Mucosa of rectum (tissue), 2 donors: ENCODE results near the gene ACKR2.

Experiments
- H3K27ac ChIP-seq, 2 donors: one replicate each; pipeline ENCODE4 v1.7.0; 2013; ENCODE audit warnings: inconsistent platforms in 2 of 2, low read depth in 2 of 2, low read length in 2 of 2
- H3K27me3 ChIP-seq, 2 donors: one replicate each; pipeline ENCODE4 v1.7.0; 2013; ENCODE audit warnings: low read length in 2 of 2; ENCODE audit not compliant: control insufficient read depth in 2 of 2, insufficient read depth in 2 of 2
- H3K36me3 ChIP-seq, 2 donors: one replicate each; pipeline ENCODE4 v1.7.0; 2013; ENCODE audit warnings: low read length in 2 of 2; ENCODE audit not compliant: control insufficient read depth in 2 of 2, insufficient read depth in 2 of 2
- H3K4me1 ChIP-seq, 2 donors: one replicate each; pipeline ENCODE4 v1.7.0; 2013; ENCODE audit warnings: low read length in 2 of 2, mild to moderate bottlenecking in 1 of 2; ENCODE audit not compliant: control insufficient read depth in 2 of 2, insufficient read depth in 2 of 2
- H3K4me3 ChIP-seq, 2 donors: one replicate each; pipeline ENCODE4 v1.7.0; 2013; ENCODE audit warnings: low read length in 2 of 2
- H3K9ac ChIP-seq, 2 donors: one replicate each; pipeline ENCODE4 v1.7.0; 2013; ENCODE audit warnings: low read length in 2 of 2, low read depth in 1 of 2, mild to moderate bottlenecking in 1 of 2
- H3K9me3 ChIP-seq, 2 donors: one replicate each; pipeline ENCODE4 v1.7.0; 2013; ENCODE audit warnings: low read length in 2 of 2; ENCODE audit not compliant: control insufficient read depth in 2 of 2
- donor health status: healthy.
- donor health status: Normal muscosa, but diverticular disease.

Gene ACKR2

DNA sequence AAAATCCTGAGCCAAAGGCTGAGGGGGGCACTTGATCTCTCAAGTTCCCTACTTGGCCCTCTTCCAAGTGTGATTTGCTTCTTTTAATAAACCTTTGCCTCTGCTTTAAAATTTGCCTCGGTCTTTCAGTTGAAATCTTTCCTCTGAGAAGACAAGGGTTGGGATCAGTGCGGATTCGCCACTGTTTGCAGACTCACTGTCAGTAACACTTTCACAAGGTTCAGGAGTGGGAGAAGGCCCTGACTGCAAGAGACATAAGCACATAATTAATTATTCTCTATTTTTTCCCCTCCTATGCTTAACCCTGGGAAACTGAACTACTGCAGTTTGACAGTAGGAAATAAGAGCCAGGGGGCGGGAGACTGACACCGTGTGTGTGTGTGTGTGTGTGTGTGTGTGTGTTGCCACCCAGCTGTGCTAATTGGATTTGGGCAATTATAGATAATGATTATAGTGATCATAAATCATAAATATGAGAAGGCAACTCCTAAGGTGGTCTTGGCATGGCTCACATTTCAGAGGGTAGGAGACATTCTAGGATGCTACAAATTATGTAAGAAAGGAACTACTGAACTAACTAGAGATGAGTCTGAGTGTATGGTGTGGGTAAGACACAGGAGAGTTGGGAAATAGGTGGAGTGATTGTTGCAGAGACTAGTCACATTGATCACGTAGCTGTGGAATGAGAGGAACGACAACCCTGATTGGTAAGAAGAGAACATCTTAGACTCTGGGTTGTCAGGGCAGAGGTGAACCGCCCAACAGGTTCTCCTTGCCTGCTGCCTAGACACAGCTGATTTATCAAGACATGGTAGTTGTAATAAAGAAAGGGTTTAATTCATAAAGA, 91.2 kb downstream of the ACKR2 start:
- Histone ChIP-seq H3K27me3 (no peaks in the 10 kb centered on the region), H3K4me3 (no peak overlapping the region), H3K4me1 (no peaks in the 10 kb centered on the region), H3K27ac (no peak overlapping the region), H3K9me3 (no peaks in the 10 kb centered on the region), H3K36me3 (no peaks in the 10 kb centered on the region), H3K9ac (no peak overlapping the region)

DNA sequence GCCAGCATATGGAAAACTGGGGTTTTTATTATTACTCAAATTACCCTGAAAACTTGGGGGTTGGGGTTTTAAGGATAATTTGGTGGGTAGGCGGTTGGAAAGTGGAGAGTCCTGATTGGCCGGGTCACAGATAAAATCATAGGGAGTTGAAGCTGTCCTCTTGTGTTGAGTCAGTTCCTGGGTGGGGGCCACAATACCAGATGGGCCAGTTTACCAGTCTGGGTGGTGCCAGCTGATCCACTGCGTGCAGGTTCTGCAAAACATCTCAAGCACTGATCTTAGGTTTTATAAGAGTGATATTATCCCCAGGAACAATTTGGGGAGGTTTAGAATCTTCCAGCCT, 91.8 kb downstream of the ACKR2 start:
- Histone ChIP-seq H3K4me3 (no peak overlapping the region), H3K4me1 (no peaks in the 10 kb centered on the region), H3K27me3 (no peaks in the 10 kb centered on the region), H3K27ac (no peak overlapping the region), H3K36me3 (no peaks in the 10 kb centered on the region), H3K9ac (no peak overlapping the region), H3K9me3 (no peaks in the 10 kb centered on the region)

DNA sequence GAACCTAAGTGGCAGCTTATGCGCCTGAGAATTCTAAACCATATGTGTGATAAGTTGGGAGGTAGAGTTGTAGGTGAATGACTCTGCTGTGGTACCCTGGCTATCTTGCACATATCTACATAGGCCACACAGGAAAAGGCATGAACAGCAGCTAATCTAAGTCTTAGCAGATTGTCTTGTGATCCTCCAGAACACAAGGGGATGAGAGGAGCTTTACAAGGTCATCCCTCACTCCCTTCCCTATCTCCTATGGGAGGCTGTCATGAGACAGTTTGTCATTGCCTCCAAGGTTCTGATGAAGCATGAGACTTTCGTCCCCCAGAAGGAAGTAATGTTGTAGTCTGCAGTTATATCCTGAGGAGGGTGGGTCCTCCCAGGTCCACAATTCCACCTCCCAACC, 93.0 kb downstream of the ACKR2 start:
- H3K27ac ChIP-seq = no peak overlapping the region
- H3K36me3 ChIP-seq = no peaks in the 10 kb centered on the region
- peaks cover 0 to 9% of the 10 kb centered on the region in 2 donors for H3K4me1 ChIP-seq
- H3K27me3 ChIP-seq = no peaks in the 10 kb centered on the region
- no peak overlapping the region for H3K9ac ChIP-seq
- no peak overlapping the region for H3K4me3 ChIP-seq
- no peaks in the 10 kb centered on the region for H3K9me3 ChIP-seq

DNA sequence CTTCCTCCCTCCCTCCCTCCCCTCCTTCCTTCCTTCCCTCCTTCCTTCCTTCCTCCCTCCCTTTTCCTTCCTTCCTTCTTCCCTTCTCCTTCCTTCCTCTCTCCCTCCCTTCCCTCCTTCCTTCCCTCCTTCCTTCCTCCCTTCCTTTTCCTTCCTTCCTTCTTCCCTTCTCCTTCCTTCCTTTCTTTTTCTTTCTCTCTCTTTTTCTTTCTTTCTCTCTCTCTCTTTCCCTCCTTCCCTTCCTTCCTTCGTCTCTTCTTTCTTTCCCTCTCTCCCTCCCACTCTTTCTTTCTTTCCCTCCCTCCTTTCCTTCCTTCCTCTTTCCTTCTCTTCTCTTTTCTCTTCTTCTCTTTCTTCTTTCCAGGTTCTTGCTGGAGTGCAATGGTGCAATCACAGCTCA, 94.8 kb downstream of the ACKR2 start:
- Histone ChIP-seq H3K9me3 (no peaks in the 10 kb centered on the region), H3K36me3 (peaks cover 0 to 4% of the 10 kb centered on the region in 2 donors), H3K4me3 (no peak overlapping the region), H3K4me1 (peaks cover 0 to 9% of the 10 kb centered on the region in 2 donors), H3K9ac (no peak overlapping the region), H3K27me3 (no peaks in the 10 kb centered on the region), H3K27ac (no peak overlapping the region)

DNA sequence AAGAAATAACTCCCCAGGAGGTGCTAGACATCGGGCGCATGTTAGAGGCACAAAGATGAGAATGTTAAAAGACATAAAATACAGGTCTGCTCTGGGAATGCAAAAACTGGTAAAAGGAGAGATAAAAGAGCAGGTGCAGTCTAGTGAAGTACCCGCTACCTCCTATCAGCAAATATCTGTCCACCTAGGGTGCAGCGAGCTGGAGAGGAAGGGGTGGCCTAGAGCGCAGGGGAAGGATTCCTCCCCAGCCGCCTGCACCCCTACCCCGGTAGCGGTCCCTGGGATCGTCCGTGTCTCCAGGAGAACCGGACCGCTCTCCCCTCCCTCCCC, 96.5 kb downstream of the ACKR2 start:
- Histone ChIP-seq H3K27me3 (no peaks in the 10 kb centered on the region), H3K4me3 (peak overlapping the region; percentile 53 to 73), H3K9me3 (no peaks in the 10 kb centered on the region), H3K9ac (peak overlapping the region in 1 of 2 donors; percentile 73), H3K4me1 (peaks cover 0 to 9% of the 10 kb centered on the region in 2 donors), H3K36me3 (peaks cover 0 to 4% of the 10 kb centered on the region in 2 donors), H3K27ac (no peak overlapping the region)

DNA sequence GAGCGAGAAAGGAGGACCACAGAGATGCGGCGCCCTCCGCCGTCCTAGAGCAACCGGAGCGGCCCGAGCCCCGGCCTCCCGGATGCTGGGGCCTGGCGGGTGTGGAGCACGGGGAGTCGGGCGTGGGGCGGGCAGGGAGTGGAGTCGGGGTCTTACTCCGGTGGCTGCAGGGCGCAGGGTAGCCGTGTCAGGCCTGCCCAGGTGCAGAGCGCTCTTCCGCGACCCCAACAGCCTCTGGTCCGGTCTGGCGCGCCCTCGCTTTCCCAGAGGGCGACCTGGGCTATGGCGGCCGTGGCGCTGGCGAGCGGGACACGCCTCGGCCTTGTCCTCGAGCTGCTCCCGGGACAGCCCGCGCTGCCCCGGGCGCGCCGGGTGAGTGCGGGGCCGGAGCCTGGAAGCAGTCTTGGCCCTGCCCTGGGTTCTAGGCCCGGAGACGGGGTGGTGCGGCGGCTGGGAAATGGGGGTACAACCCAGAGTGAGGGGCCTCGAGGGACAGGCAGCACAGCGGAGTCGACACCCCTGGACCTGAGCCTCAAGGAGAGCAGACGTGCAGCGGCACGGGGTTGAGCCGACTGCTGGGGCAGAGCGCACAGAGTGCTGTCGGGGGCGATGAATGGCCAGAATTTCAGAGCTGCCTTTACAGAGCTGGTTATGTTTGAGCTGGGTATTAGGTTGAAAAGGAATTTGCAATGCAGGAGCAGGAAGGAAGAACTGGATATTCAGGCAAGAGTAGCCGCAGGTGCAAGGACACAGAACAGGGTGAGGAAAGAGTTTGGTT, 97.0 kb downstream of the ACKR2 start, which contains the start of gene ZNF662:
ZNF662 (plus strand) TSS at position 73 of the 778 bp plus-strand sequence. CDS start 1,973 bp downstream, outside the sequence.
- H3K36me3 ChIP-seq = peaks cover 5 to 9% of the 10 kb centered on the region in 2 donors
- no peaks in the 10 kb centered on the region for H3K27me3 ChIP-seq
- peak within 1 kb of the TSS in 1 of 2 donors; percentile 6 for H3K27ac ChIP-seq
- peaks cover 0 to 9% of the 10 kb centered on the region in 2 donors for H3K4me1 ChIP-seq
- H3K9ac ChIP-seq = peak within 1 kb of the TSS; percentile 56 to 73
- H3K9me3 ChIP-seq = no peaks in the 10 kb centered on the region
- H3K4me3 ChIP-seq = peak within 1 kb of the TSS; percentile 53 to 73

DNA sequence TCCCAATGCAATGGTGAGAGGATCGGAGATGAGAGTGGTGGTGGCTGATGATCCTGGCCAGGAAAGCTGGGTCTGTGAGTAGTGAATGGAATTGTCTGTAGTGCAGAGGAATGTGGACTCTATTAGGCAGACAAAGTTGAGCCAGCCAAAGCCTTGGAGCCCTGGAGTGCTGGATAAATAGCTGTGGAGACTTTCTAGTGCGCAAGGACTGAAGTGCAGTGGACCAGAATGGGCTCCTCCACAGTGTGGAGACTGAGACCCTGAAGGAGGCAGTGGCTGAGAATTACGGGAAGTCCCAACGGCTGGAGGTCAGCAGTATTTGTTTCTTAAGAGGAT, 97.6 kb downstream of the ACKR2 start:
- H3K9me3 ChIP-seq = no peaks in the 10 kb centered on the region
- no peak overlapping the region for H3K27ac ChIP-seq
- H3K9ac ChIP-seq = peak overlapping the region; percentile 56 to 73
- no peaks in the 10 kb centered on the region for H3K27me3 ChIP-seq
- peaks cover 5 to 9% of the 10 kb centered on the region in 2 donors for H3K36me3 ChIP-seq
- peaks cover 0 to 9% of the 10 kb centered on the region in 2 donors for H3K4me1 ChIP-seq
- H3K4me3 ChIP-seq = peak overlapping the region; percentile 53 to 73

DNA sequence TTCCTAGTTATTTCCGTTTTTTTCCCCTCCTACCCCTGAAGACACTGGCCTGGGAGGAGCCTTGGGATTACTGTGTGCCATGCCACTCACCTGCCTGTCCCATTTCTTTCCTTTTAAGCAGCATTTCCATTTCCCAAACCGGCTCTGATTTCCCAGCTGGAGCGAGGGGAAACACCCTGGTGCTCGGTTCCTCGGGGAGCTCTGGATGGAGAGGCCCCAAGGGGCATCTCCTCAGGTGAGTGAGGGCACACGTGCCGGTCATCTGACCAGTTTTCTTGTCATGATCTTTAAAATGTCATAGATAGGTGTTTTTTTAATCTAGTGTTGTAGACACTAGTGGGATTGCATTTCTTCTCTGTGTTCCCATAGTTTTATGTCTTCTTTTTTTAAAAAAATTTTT, 99.4 kb downstream of the ACKR2 start:
- Histone ChIP-seq H3K4me3 (no peak overlapping the region), H3K9ac (no peak overlapping the region), H3K4me1 (peaks cover 0 to 9% of the 10 kb centered on the region in 2 donors), H3K9me3 (peaks cover 2% of the 10 kb centered on the region in 2 donors), H3K27me3 (no peaks in the 10 kb centered on the region), H3K36me3 (peaks cover 7 to 17% of the 10 kb centered on the region in 2 donors), H3K27ac (no peak overlapping the region)

DNA sequence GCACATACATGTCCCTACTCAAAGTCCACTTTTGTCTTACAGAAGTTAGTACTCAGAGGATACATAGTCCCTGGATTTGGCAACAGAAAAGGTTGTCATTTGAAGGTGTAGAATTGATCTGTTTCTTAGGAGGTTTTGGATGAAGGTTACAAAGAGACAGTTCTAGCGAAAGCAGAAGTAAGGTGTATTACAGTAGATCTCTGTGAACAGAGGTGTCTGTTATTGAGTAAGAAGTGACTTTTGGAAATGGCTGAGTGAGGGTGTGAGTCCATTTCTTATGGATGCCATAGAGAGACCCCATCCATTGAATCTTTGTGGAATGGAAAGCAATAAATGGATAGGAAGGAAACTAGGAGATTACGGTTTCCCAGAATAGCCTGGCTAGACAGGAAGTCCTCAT, 102.3 kb downstream of the ACKR2 start:
- Histone ChIP-seq H3K36me3 (peaks cover 23 to 29% of the 10 kb centered on the region in 2 donors), H3K4me1 (peaks cover 0 to 6% of the 10 kb centered on the region in 2 donors), H3K27ac (no peak overlapping the region), H3K27me3 (no peaks in the 10 kb centered on the region), H3K9ac (no peak overlapping the region), H3K9me3 (peaks cover 22 to 27% of the 10 kb centered on the region in 2 donors), H3K4me3 (no peak overlapping the region)

DNA sequence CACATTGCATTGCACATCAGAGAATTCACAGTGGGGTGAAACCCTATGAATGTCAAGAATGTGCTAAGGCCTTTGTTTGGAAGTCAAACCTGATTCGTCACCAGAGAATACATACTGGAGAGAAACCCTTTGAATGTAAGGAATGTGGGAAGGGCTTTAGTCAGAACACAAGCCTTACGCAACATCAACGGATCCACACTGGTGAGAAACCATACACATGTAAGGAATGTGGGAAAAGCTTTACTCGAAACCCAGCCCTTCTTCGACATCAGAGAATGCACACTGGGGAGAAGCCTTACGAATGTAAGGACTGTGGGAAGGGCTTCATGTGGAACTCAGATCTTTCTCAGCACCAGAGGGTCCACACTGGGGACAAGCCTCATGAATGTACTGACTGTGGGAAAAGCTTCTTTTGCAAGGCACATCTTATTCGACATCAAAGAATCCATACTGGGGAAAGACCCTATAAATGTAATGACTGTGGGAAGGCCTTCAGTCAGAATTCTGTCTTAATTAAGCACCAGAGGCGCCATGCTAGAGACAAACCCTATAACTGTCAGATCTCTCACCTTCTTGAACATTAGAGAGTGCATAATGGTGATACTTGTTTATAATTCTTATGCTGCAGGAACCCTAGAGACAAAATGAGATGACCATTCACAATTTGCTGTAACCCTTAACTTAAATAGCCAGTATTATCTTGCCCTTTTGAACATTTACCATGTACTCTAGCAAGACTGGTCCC, 105.7 kb downstream of the ACKR2 start:
- Histone ChIP-seq H3K9ac (no peak overlapping the region), H3K27ac (no peak overlapping the region), H3K36me3 (peaks cover 23 to 25% of the 10 kb centered on the region in 2 donors), H3K9me3 (peaks cover 34% of the 10 kb centered on the region in 2 donors), H3K27me3 (no peaks in the 10 kb centered on the region), H3K4me3 (no peak overlapping the region), H3K4me1 (no peaks in the 10 kb centered on the region)
